WTC11 (cell line): ENCODE measurements around the gene TINAGL1.

Experiments used
- ATF3 ChIP-seq: sonication (generic); formaldehyde crosslinking; conservative IDR thresholded peaks from 2 replicates; pipeline ENCODE4 v1.8.1; 2022; ENCODE audit warnings: mild to moderate bottlenecking, missing genetic modification reagents
- CREB1 ChIP-seq: sonication (generic); formaldehyde crosslinking; IDR thresholded peaks from 2 replicates; pipeline ENCODE4 v1.8.0; 2023; ENCODE audit warnings: mild to moderate bottlenecking, missing genetic modification reagents
- ETV6 ChIP-seq: sonication (generic); formaldehyde crosslinking; IDR thresholded peaks from 2 replicates; pipeline ENCODE4 v1.8.1; 2022; ENCODE audit warnings: mild to moderate bottlenecking, missing genetic modification reagents
- MAX ChIP-seq: sonication (generic); formaldehyde crosslinking; IDR thresholded peaks from 2 replicates; pipeline ENCODE4 v1.8.0; 2022; ENCODE audit warnings: mild to moderate bottlenecking, missing genetic modification reagents
- NFYB ChIP-seq: sonication (generic); formaldehyde crosslinking; conservative IDR thresholded peaks from 2 replicates; pipeline ENCODE4 v1.8.0; 2022; ENCODE audit warnings: low read depth, missing genetic modification reagents
- TEAD4 ChIP-seq: sonication (generic); formaldehyde crosslinking; IDR thresholded peaks from 2 replicates; pipeline ENCODE4 v1.8.0; 2022; ENCODE audit warnings: mild to moderate bottlenecking, missing genetic modification reagents
- ZNF232 ChIP-seq: sonication (generic); formaldehyde crosslinking; IDR thresholded peaks from 2 replicates; pipeline ENCODE4 v1.8.0; 2022; ENCODE audit warnings: mild to moderate bottlenecking, missing genetic modification reagents
- TF ChIP-seq, protein P1 (sequence below): fragments of 200-600 bp; IDR thresholded peaks from 2 replicates; pipeline ENCODE4 v1.8.0; 2022; ENCODE audit warnings: antibody characterized with exemption
- TF ChIP-seq, protein P2 (sequence below): sonication (generic); formaldehyde crosslinking; IDR thresholded peaks from 2 replicates; pipeline ENCODE4 v1.8.1; 2022; ENCODE audit warnings: mild to moderate bottlenecking, moderate library complexity, missing genetic modification reagents
- TF ChIP-seq, protein P3 (sequence below): fragments of 250-450 bp; sonication (Bioruptor Pico); IDR thresholded peaks from 2 replicates; pipeline ENCODE4 v1.9.0; 2021; ENCODE audit warnings: mild to moderate bottlenecking

GRCh38 chr1:31552489-31552888 lies 23.8 kb upstream of the TINAGL1 start:
- TF ChIP-seq, protein P1, sequence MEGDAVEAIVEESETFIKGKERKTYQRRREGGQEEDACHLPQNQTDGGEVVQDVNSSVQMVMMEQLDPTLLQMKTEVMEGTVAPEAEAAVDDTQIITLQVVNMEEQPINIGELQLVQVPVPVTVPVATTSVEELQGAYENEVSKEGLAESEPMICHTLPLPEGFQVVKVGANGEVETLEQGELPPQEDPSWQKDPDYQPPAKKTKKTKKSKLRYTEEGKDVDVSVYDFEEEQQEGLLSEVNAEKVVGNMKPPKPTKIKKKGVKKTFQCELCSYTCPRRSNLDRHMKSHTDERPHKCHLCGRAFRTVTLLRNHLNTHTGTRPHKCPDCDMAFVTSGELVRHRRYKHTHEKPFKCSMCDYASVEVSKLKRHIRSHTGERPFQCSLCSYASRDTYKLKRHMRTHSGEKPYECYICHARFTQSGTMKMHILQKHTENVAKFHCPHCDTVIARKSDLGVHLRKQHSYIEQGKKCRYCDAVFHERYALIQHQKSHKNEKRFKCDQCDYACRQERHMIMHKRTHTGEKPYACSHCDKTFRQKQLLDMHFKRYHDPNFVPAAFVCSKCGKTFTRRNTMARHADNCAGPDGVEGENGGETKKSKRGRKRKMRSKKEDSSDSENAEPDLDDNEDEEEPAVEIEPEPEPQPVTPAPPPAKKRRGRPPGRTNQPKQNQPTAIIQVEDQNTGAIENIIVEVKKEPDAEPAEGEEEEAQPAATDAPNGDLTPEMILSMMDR: no peak
- TF ChIP-seq ZNF232 (CRISPR knock-in tag) (no peak), TEAD4 (no peak), NFYB (no peak), MAX (CRISPR knock-in tag) (no peak), CREB1 (CRISPR knock-in tag) (no peak), ETV6 (CRISPR knock-in tag) (no peak), ATF3 (no peak)
- TF ChIP-seq, protein P2, sequence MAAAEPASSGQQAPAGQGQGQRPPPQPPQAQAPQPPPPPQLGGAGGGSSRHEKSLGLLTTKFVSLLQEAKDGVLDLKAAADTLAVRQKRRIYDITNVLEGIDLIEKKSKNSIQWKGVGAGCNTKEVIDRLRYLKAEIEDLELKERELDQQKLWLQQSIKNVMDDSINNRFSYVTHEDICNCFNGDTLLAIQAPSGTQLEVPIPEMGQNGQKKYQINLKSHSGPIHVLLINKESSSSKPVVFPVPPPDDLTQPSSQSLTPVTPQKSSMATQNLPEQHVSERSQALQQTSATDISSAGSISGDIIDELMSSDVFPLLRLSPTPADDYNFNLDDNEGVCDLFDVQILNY: no peak
- TF ChIP-seq, protein P3, sequence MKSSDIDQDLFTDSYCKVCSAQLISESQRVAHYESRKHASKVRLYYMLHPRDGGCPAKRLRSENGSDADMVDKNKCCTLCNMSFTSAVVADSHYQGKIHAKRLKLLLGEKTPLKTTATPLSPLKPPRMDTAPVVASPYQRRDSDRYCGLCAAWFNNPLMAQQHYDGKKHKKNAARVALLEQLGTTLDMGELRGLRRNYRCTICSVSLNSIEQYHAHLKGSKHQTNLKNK (CRISPR knock-in tag): no peak
